Esophagus squamous epithelium (tissue), 5 donors: ENCODE results near the gene LONP2. TPM values are rescaled to one million over a fixed set of nuclear protein-coding genes. Genes with fewer than 3 reads are reported as not detected.

ENCODE experiments used
- DNase-seq: peaks from one replicate; lab custom pipeline; 2025; lab: John Stamatoyannopoulos, UW
- H3K27ac ChIP-seq, 4 donors: fragments of 200-600 bp; sonication (generic); one replicate each; pipeline ENCODE4 v1.5.1; 2016 to 2019; ENCODE audit warnings: mild to moderate bottlenecking in 1 of 4
- H3K27me3 ChIP-seq, 4 donors: fragments of 200-600 bp; sonication (generic); 1 replicate in 3 of 4; 2 replicates in 1 of 4; pipeline versions ENCODE4 v1.5.1 to v1.6.0; 2017 to 2021; ENCODE audit warnings: antibody characterized with exemption in 1 of 4
- H3K36me3 ChIP-seq, 3 donors: fragments of 200-600 bp; sonication (generic); one replicate each; pipeline ENCODE4 v1.5.1; 2016 to 2019
- H3K4me1 ChIP-seq, 3 donors: fragments of 200-600 bp; sonication (generic); one replicate each; pipeline ENCODE4 v1.5.1; 2017 to 2019
- H3K4me3 ChIP-seq, 4 donors: fragments of 200-600 bp; sonication (generic); 1 replicate in 3 of 4; 2 replicates in 1 of 4; pipeline ENCODE4 v1.5.1; 2016 to 2019; ENCODE audit warnings: mild to moderate bottlenecking in 2 of 4, moderate library complexity in 1 of 4
- H3K9me3 ChIP-seq, 3 donors: fragments of 200-600 bp; sonication (generic); one replicate each; pipeline ENCODE4 v1.5.1; 2016 to 2019
- CTCF ChIP-seq, 6 experiments: fragments of 450-650 bp in 4 of 6; fragments of 200-600 bp in 2 of 6; sonication (generic) in 2 of 6; IDR thresholded peaks; one replicate each; pipeline ENCODE4 v1.5.1; 2016 to 2019; ENCODE audit warnings: antibody characterized with exemption in 6 of 6, mild to moderate bottlenecking in 4 of 6, moderate library complexity in 4 of 6
- POLR2A ChIP-seq, 4 donors: fragments of 450-650 bp; IDR thresholded peaks; one replicate each; pipeline ENCODE4 v1.6.1; 2017; ENCODE audit warnings: antibody characterized with exemption in 4 of 4, mild to moderate bottlenecking in 4 of 4, moderate library complexity in 3 of 4
- WGBS, 2 donors: methylation state at CpG; one replicate each; pipeline ENCODE4 v1.1.5; 2018; 5-methylcytosine and 5-hydroxymethylcytosine counted together
- intact Hi-C: fragments of 100-400 bp; cut with DNase I; formaldehyde crosslinking; loops from one replicate; pipeline ENCODE4 v1.15.0; 2022
- total RNA-seq, 4 donors: library from RNA; depleted of rRNA; stranded (reverse); fragments of >200 nt; gene quantifications; one replicate each; pipeline ENCODE4 v1.1.0, GENCODE V29; 2016
- donor health status: DM: yes; HTN: yes; CAD: no.

The LONP2 gene
- total RNA-seq, 4 donors from 2014 or later, result 30.9 to 57.2 (median 40.3) TPM

- DNase-seq, result no peak
- WGBS, 2 donors, result 61 to 74% methylated on average over 2 of the region's 2 CpGs
- H3K27ac ChIP-seq, result no peak overlapping the region
- peaks cover 4 to 42% (median 5%) of the 10 kb centered on the region in 3 donors for H3K4me1 ChIP-seq
- TF ChIP-seq POLR2A (IDR thresholded peaks at IDR 0.05) (no peak), CTCF (IDR thresholded peaks at IDR 0.05) (no peak)
- intact Hi-C loops, result no loop called here
- H3K36me3 ChIP-seq, result peaks cover 0 to 60% (median 0%) of the 10 kb centered on the region in 3 donors
- no peak overlapping the region for H3K4me3 ChIP-seq
- no peaks in the 10 kb centered on the region for H3K27me3 ChIP-seq
- no peaks in the 10 kb centered on the region for H3K9me3 ChIP-seq
These were observed 77.4 kb downstream of the LONP2 start for GRCh38 chr16:48321317-48322036.

DNA sequence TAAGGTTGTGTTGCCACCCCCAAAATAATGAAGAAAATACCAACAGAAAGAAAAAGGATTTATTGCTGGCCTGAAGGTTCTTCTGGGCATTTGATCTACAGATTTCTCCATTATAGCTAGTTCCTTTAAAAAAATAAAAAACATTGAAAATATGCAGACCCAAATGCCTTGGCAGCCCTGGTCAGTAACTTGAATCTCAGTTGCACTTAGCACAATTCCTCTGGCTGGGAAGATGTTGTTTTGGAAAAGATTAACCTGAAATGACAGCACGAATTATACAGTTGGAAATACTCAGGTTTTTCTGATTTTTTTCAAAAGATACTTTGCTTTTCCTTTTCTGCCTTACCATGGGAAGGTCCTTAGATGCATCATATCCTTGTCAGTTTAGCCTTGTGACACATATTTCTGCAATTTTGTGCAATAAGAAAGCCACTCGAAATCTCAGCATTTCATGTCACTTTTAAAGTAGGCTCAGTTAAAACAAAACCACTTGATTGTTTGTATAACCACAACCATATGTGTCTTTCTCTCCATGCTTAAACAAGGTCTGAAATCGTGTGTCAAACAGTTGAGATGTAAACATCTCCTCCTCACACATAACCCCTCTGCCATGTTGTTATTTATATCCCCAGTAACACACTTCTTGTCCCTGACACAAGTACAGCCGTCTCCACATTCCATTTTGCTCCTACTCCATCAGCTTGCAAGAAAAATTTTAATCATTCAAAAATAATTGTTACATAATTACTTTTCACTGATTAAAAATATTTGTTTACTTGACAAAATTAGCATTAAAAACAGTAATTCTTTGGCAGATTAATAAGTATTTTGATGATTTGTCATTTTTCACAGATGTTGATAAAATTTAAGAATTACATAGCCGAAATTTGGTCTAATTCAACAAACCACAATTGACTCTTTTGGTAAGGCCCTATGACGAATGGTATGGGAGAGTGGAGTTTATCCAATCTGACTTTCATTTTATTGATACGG lies 80.0 kb downstream of the LONP2 start:
- no peaks in the 10 kb centered on the region for H3K27me3 ChIP-seq
- H3K9me3 ChIP-seq, result no peaks in the 10 kb centered on the region
- WGBS, 2 donors, result 76 to 79% methylated on average over 7 of the region's 7 CpGs
- peaks cover 0 to 23% (median 3%) of the 10 kb centered on the region in 3 donors for H3K4me1 ChIP-seq
- no peak for DNase-seq
- peaks cover 0 to 50% (median 0%) of the 10 kb centered on the region in 3 donors for H3K36me3 ChIP-seq
- TF ChIP-seq POLR2A (IDR thresholded peaks at IDR 0.05) (no peak), CTCF (IDR thresholded peaks at IDR 0.05) (no peak)
- H3K27ac ChIP-seq, result no peak overlapping the region
- intact Hi-C loops, result no loop called here
- no peak overlapping the region for H3K4me3 ChIP-seq

- no peaks in the 10 kb centered on the region for H3K27me3 ChIP-seq
- no peaks in the 10 kb centered on the region for H3K9me3 ChIP-seq
- DNase-seq, result no peak
- WGBS, 2 donors, result 69 to 96% methylated on average over 3 to 4 of the region's 4 CpGs
- TF ChIP-seq CTCF (IDR thresholded peaks at IDR 0.05), result no peak
- no peak for TF ChIP-seq POLR2A (IDR thresholded peaks at IDR 0.05)
- no peak overlapping the region for H3K27ac ChIP-seq
- H3K36me3 ChIP-seq, result peaks cover 0 to 42% (median 0%) of the 10 kb centered on the region in 3 donors
- peaks cover 0 to 17% (median 0%) of the 10 kb centered on the region in 3 donors for H3K4me1 ChIP-seq
- no peak overlapping the region for H3K4me3 ChIP-seq
- intact Hi-C loops, result no loop called here
These were observed 82.8 kb downstream of the LONP2 start for GRCh38 chr16:48326915-48327314.

DNA sequence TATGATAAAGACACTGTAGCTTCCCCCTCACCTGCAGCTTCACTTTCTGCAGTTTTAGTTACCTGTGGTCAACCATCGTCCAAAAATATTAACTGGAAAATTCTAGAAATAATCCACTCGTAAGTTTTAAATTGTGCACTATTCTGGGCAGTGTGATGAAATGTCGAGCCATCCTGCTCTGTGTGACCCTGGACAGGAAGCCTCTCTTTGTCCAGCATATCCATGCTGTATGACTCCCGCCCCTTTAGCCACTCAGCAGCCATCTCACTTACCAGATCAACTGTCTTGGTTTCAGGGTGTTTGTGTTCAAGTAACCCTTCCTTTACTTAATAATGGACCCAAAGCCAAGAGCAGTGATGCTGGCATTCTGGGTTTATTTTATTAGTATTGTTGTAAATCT lies 85.0 kb downstream of the LONP2 start:
- intact Hi-C loops, result no loop called here
- Histone ChIP-seq H3K4me1 (peaks cover 0 to 14% (median 0%) of the 10 kb centered on the region in 3 donors), H3K27ac (no peak overlapping the region), H3K4me3 (no peak overlapping the region), H3K36me3 (peaks cover 0 to 28% (median under 1%) of the 10 kb centered on the region in 3 donors), H3K27me3 (no peaks in the 10 kb centered on the region), H3K9me3 (no peaks in the 10 kb centered on the region)
- no peak for TF ChIP-seq CTCF (IDR thresholded peaks at IDR 0.05)
- TF ChIP-seq POLR2A (IDR thresholded peaks at IDR 0.05), result no peak
- DNase-seq, result no peak
- 81 to 90% methylated on average over 4 of the region's 4 CpGs for WGBS, 2 donors
